Measurements from ENCODE around the gene SPRR4. TPM values are rescaled to one million over a fixed set of nuclear protein-coding genes. Genes with fewer than 3 reads are reported as not detected.

Gene SPRR4
- total RNA-seq, 1 experiment from 2014 or later = not detected

DNA sequence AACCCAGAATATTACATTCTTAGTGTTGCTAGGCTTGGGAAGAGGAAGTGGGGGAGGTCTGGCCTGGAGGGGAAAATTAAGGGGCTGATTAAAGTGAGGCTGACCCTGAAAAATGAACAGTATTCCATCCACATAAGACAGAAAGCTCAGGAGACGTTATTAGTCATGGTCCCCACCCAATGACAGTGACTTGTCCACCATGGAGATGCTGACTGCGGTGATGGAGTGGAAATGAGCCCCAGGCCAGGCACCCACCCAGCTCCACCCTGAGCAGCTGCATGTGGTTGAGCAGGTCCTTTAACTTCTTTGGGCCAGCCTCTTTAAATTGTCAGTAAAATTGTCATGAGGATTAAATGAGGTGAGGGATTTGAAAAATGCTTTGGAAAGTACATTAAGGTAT is 1.4 kb upstream of the SPRR4 start:
- TF ChIP-seq, protein P1, sequence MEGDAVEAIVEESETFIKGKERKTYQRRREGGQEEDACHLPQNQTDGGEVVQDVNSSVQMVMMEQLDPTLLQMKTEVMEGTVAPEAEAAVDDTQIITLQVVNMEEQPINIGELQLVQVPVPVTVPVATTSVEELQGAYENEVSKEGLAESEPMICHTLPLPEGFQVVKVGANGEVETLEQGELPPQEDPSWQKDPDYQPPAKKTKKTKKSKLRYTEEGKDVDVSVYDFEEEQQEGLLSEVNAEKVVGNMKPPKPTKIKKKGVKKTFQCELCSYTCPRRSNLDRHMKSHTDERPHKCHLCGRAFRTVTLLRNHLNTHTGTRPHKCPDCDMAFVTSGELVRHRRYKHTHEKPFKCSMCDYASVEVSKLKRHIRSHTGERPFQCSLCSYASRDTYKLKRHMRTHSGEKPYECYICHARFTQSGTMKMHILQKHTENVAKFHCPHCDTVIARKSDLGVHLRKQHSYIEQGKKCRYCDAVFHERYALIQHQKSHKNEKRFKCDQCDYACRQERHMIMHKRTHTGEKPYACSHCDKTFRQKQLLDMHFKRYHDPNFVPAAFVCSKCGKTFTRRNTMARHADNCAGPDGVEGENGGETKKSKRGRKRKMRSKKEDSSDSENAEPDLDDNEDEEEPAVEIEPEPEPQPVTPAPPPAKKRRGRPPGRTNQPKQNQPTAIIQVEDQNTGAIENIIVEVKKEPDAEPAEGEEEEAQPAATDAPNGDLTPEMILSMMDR (IDR thresholded peaks at IDR 0.05; ENCODE audit: insufficient read depth in 1 of 2, low read depth in 1 of 2, low read length in 1 of 2, severe bottlenecking in 1 of 2, unreplicated experiment in 1 of 2) = no peak
- ChIA-PET CTCF (no interaction called here), POLR2A (no interaction called here)
- H3K4me1 ChIP-seq = no peaks in the 10 kb centered on the region
- BruUV-seq (replicated peaks) = no TSS peak
- H3K36me3 Mint-ChIP-seq (ENCODE audit: insufficient read depth, unreplicated experiment) = no peaks in the 10 kb centered on the region
- peaks cover 1% of the 10 kb centered on the region for H3K27me3 ChIP-seq (replicated peaks; ENCODE audit: control insufficient read depth, insufficient read depth, low read length)
- H3K9me3 Mint-ChIP-seq (ENCODE audit: unreplicated experiment) = no peaks in the 10 kb centered on the region
- H3K4me3 ChIP-seq (ENCODE audit: low read depth, low read length) = no peak overlapping the region
- H3K36me3 ChIP-seq (ENCODE audit: control insufficient read depth, insufficient read depth, low read length) = no peaks in the 10 kb centered on the region
- peaks cover 6% of the 10 kb centered on the region for H3K27me3 Mint-ChIP-seq (ENCODE audit: insufficient read depth, unreplicated experiment)
- no peak overlapping the region for H3K27ac Mint-ChIP-seq (ENCODE audit: unreplicated experiment)
- intact Hi-C loops (cut with micrococcal nuclease; ENCODE audit: unreplicated experiment) = no loop called here
- no peaks in the 10 kb centered on the region for H3K4me1 Mint-ChIP-seq (ENCODE audit: low read depth, unreplicated experiment)
- H3K9me3 ChIP-seq = no peaks in the 10 kb centered on the region
- no peak for DNase-seq
- no peak overlapping the region for H3K4me3 Mint-ChIP-seq (ENCODE audit: unreplicated experiment)

DNA sequence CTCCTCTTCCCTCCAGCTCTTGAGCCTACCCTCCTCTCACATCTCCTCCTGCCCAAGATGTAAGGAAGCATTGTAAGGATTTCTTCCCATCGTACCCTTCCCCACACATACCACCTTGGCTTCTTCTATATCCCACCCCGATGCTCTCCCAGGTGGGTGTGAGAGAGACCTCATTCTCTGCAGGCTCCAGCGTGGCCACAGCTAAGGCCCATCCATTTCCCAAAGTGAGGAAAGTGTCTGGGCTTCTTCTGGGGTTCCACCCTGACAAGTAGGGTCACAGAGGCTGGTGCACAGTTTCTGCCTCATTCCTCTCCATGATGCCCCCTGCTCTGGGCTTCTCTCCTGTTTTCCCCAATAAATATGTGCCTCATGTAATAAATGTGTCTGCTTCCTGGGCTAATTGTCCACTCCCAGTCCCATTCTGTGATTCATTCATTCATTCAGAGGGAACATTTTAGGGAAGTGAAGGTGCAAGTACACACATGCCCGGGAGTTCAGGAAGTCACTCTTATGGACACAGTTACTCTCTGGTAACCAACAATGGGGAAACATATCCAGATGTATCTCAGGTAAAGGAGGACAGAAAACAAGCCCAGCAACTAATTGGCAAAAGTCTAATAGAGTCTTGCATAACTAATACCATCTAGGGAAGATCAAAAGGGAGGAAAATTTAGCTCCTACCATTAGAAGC is 1.9 kb downstream of the SPRR4 start:
- POLR2A ChIA-PET = no interaction called here
- intact Hi-C loops (cut with micrococcal nuclease; ENCODE audit: unreplicated experiment) = no loop called here

DNA sequence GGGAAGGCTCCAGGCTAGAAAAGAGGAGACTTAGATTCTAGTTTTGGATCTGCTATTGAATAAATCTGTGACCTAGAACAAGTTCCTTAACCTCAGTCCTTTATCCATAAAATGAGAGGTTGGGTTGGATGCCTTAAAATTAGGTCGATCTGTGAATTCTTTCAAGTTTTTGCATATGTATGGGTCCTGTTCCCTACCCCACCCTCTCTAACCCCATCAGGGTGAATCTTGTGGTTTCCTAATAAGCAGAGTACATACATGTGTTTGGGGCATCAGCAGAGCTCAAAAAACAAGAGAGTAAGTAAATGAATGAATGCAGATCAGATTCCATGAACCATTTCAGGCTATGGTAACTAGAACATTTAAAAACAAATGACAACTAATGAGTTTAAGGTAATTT is 6.2 kb downstream of the SPRR4 start:
- Mint-ChIP-seq H3K27me3 (ENCODE audit: insufficient read depth, unreplicated experiment) (peaks cover 15% of the 10 kb centered on the region), H3K27ac (ENCODE audit: unreplicated experiment) (no peak overlapping the region), H3K4me3 (ENCODE audit: unreplicated experiment) (no peak overlapping the region), H3K36me3 (ENCODE audit: insufficient read depth, unreplicated experiment) (no peaks in the 10 kb centered on the region), H3K4me1 (ENCODE audit: low read depth, unreplicated experiment) (no peaks in the 10 kb centered on the region), H3K9me3 (ENCODE audit: unreplicated experiment) (no peaks in the 10 kb centered on the region)
- TF ChIP-seq, protein P1 (IDR thresholded peaks at IDR 0.05; ENCODE audit: insufficient read depth in 1 of 2, low read depth in 1 of 2, low read length in 1 of 2, severe bottlenecking in 1 of 2, unreplicated experiment in 1 of 2) = no peak
- H3K4me3 ChIP-seq (ENCODE audit: low read depth, low read length) = no peak overlapping the region
- no TSS peak for BruUV-seq (replicated peaks)
- intact Hi-C loops (cut with micrococcal nuclease; ENCODE audit: unreplicated experiment) = no loop called here
- H3K9me3 ChIP-seq = no peaks in the 10 kb centered on the region
- CTCF ChIA-PET = no interaction called here
- no peak for DNase-seq
- no peaks in the 10 kb centered on the region for H3K36me3 ChIP-seq (ENCODE audit: control insufficient read depth, insufficient read depth, low read length)
- H3K4me1 ChIP-seq = no peaks in the 10 kb centered on the region
- POLR2A ChIA-PET = no interaction called here
- no peaks in the 10 kb centered on the region for H3K27me3 ChIP-seq (replicated peaks; ENCODE audit: control insufficient read depth, insufficient read depth, low read length)

More for the DNA sequence above, 1.9 kb downstream of the SPRR4 start:
- CTCF ChIA-PET = interaction anchor here (1.2 kb wide), 1 partner anchor 220 kb away, joined by 3 read pairs; no protein-coding TSS in a partner anchor
- H3K27ac Mint-ChIP-seq (ENCODE audit: unreplicated experiment) = no peak overlapping the region
- H3K27me3 Mint-ChIP-seq (ENCODE audit: insufficient read depth, unreplicated experiment) = peaks cover 8% of the 10 kb centered on the region
- no peak overlapping the region for H3K4me3 Mint-ChIP-seq (ENCODE audit: unreplicated experiment)
- BruUV-seq (replicated peaks) = no TSS peak
- Histone ChIP-seq H3K9me3 (no peaks in the 10 kb centered on the region), H3K36me3 (ENCODE audit: control insufficient read depth, insufficient read depth, low read length) (no peaks in the 10 kb centered on the region), H3K4me1 (no peaks in the 10 kb centered on the region), H3K4me3 (ENCODE audit: low read depth, low read length) (no peak overlapping the region), H3K27me3 (replicated peaks; ENCODE audit: control insufficient read depth, insufficient read depth, low read length) (no peaks in the 10 kb centered on the region; the same call in 1 of the 2 replicates)
- DNase-seq = no peak
- no peaks in the 10 kb centered on the region for H3K9me3 Mint-ChIP-seq (ENCODE audit: unreplicated experiment)
- no peaks in the 10 kb centered on the region for H3K36me3 Mint-ChIP-seq (ENCODE audit: insufficient read depth, unreplicated experiment)
- TF ChIP-seq, protein P1 (IDR thresholded peaks at IDR 0.05; ENCODE audit: insufficient read depth in 1 of 2, low read depth in 1 of 2, low read length in 1 of 2, severe bottlenecking in 1 of 2, unreplicated experiment in 1 of 2) = no peak
- no peaks in the 10 kb centered on the region for H3K4me1 Mint-ChIP-seq (ENCODE audit: low read depth, unreplicated experiment)

Data from Caco-2 (cell line).